ENCODE data around the gene PAX7.

PAX7 gene

GRCh38 chr1:18642278-18643095 lies 11.8 kb downstream of the PAX7 start:
- in situ Hi-C loops (cut with HindIII; ENCODE audit: low sequenced_read_pairs), result no loop called here
- no peak for DNase-seq (ENCODE audit: low read depth, low spot score)
- no peak overlapping the region for H3K4me3 ChIP-seq (ENCODE audit: low read depth, low read length)
- no peak for TF ChIP-seq CTCF (IDR thresholded peaks at IDR 0.05; ENCODE audit: low read depth, low read length)

GRCh38 chr1:18643154-18644012 lies 12.7 kb downstream of the PAX7 start:
- TF ChIP-seq CTCF (IDR thresholded peaks at IDR 0.05; ENCODE audit: low read depth, low read length), result no peak
- DNase-seq (ENCODE audit: low read depth, low spot score), result no peak
- in situ Hi-C loops (cut with HindIII; ENCODE audit: low sequenced_read_pairs), result no loop called here
- H3K4me3 ChIP-seq (ENCODE audit: low read depth, low read length), result no peak overlapping the region

GRCh38 chr1:18644013-18644399 lies 13.4 kb downstream of the PAX7 start:
- in situ Hi-C loops (cut with HindIII; ENCODE audit: low sequenced_read_pairs), result no loop called here
- no peak for TF ChIP-seq CTCF (IDR thresholded peaks at IDR 0.05; ENCODE audit: low read depth, low read length)
- DNase-seq (ENCODE audit: low read depth, low spot score), result no peak
- no peak overlapping the region for H3K4me3 ChIP-seq (ENCODE audit: low read depth, low read length)

- H3K4me3 ChIP-seq (ENCODE audit: low read depth, low read length), result no peak overlapping the region
- TF ChIP-seq CTCF (IDR thresholded peaks at IDR 0.05; ENCODE audit: low read depth, low read length), result no peak
- no peak for DNase-seq (ENCODE audit: low read depth, low spot score)
- in situ Hi-C loops (cut with HindIII; ENCODE audit: low sequenced_read_pairs), result no loop called here
Measured at GRCh38 chr1:18644446-18644845, 13.8 kb downstream of the PAX7 start.

GRCh38 chr1:18644973-18645746 lies 14.5 kb downstream of the PAX7 start:
- H3K4me3 ChIP-seq (ENCODE audit: low read depth, low read length), result no peak overlapping the region
- TF ChIP-seq CTCF (IDR thresholded peaks at IDR 0.05; ENCODE audit: low read depth, low read length), result no peak
- in situ Hi-C loops (cut with HindIII; ENCODE audit: low sequenced_read_pairs), result no loop called here
- DNase-seq (ENCODE audit: low read depth, low spot score), result no peak

GRCh38 chr1:18645747-18646090 lies 15.1 kb downstream of the PAX7 start:
- no peak for TF ChIP-seq CTCF (IDR thresholded peaks at IDR 0.05; ENCODE audit: low read depth, low read length)
- no peak for DNase-seq (ENCODE audit: low read depth, low spot score)
- in situ Hi-C loops (cut with HindIII; ENCODE audit: low sequenced_read_pairs), result no loop called here
- H3K4me3 ChIP-seq (ENCODE audit: low read depth, low read length), result no peak overlapping the region
